HG02759 (cell line): ENCODE measurements around the gene FHL3.

Experiments
- ATAC-seq: cut with Tn5 transposase; IDR thresholded peaks from one replicate; pipeline ENCODE4 v1.9.1; 2021; ENCODE audit warnings: mild to moderate bottlenecking, moderate library complexity; ENCODE audit not compliant: unreplicated experiment

Gene FHL3

DNA sequence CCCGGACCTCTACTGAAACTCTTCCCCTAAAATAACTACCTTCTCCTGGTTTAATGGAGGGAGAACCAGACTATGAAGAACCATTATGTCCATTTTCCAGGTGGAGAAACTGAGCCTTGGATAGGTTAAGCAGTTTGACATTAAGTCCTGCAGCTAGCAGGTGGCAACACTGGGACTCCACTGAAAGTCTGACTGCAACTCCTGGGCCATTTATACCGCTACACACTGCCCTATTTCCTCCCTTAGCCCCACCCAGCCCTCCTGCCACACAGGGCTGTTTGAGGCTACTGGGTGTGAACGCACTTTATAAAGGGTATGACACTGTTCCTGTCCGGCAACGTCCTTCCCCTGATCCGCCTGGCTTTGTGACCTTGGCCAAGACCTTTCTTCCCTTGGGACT is 58.0 kb downstream of the FHL3 start:
- no peak for ATAC-seq
